Measurements from ENCODE around the gene TTLL8. TPM values are rescaled to one million over a fixed set of nuclear protein-coding genes. Genes with fewer than 3 reads are reported as not detected.

TTLL8 gene
- polyA plus RNA-seq, 1 experiment = not detected

- TF ChIP-seq CTCF (IDR thresholded peaks at IDR 0.05; ENCODE audit: insufficient read depth, low read depth, low read length) = no peak
- Histone ChIP-seq H3K4me3 (ENCODE audit: low read depth, low read length) (no peak overlapping the region), H3K36me3 (ENCODE audit: control insufficient read depth, insufficient read depth, low read length) (no peaks in the 10 kb centered on the region), H3K27me3 (ENCODE audit: control insufficient read depth, insufficient read depth, low read length) (peaks cover 34% of the 10 kb centered on the region)
- ChIA-PET POLR2A (no interaction called here), CTCF (interaction anchor here (1.4 kb wide), 1 partner anchor 21 kb away, joined by 3 read pairs; no protein-coding TSS in a partner anchor)
- no peak for DNase-seq (ENCODE audit: low read depth)
Observed at GRCh38 chr22:50010676-50011446, 47.2 kb downstream of the TTLL8 start.

GRCh38 chr22:50009765-50010675 lies 48.1 kb downstream of the TTLL8 start:
- POLR2A ChIA-PET = no interaction called here
- TF ChIP-seq CTCF (IDR thresholded peaks at IDR 0.05; ENCODE audit: insufficient read depth, low read depth, low read length) = no peak

GRCh38 chr22:50009251-50009650 lies 48.8 kb downstream of the TTLL8 start:
- Histone ChIP-seq H3K27me3 (ENCODE audit: control insufficient read depth, insufficient read depth, low read length) (peaks cover 27% of the 10 kb centered on the region), H3K36me3 (ENCODE audit: control insufficient read depth, insufficient read depth, low read length) (no peaks in the 10 kb centered on the region), H3K4me3 (ENCODE audit: low read depth, low read length) (no peak overlapping the region)
- DNase-seq (ENCODE audit: low read depth) = no peak
- CTCF ChIA-PET = interaction anchor here (1.0 kb wide), 1 partner anchor 26 kb away, joined by 3 read pairs; no protein-coding TSS in a partner anchor
- TF ChIP-seq CTCF (IDR thresholded peaks at IDR 0.05; ENCODE audit: insufficient read depth, low read depth, low read length) = no peak
- POLR2A ChIA-PET = no interaction called here

More at GRCh38 chr22:50009765-50010675, 48.1 kb downstream of the TTLL8 start:
- Histone ChIP-seq H3K4me3 (ENCODE audit: low read depth, low read length) (no peak overlapping the region), H3K27me3 (ENCODE audit: control insufficient read depth, insufficient read depth, low read length) (peaks cover 34% of the 10 kb centered on the region), H3K36me3 (ENCODE audit: control insufficient read depth, insufficient read depth, low read length) (no peaks in the 10 kb centered on the region)
- no peak for DNase-seq (ENCODE audit: low read depth)
- CTCF ChIA-PET = interaction anchor here (1.0 kb wide), 1 partner anchor 27 kb away, joined by 3 read pairs; no protein-coding TSS in a partner anchor

DNA sequence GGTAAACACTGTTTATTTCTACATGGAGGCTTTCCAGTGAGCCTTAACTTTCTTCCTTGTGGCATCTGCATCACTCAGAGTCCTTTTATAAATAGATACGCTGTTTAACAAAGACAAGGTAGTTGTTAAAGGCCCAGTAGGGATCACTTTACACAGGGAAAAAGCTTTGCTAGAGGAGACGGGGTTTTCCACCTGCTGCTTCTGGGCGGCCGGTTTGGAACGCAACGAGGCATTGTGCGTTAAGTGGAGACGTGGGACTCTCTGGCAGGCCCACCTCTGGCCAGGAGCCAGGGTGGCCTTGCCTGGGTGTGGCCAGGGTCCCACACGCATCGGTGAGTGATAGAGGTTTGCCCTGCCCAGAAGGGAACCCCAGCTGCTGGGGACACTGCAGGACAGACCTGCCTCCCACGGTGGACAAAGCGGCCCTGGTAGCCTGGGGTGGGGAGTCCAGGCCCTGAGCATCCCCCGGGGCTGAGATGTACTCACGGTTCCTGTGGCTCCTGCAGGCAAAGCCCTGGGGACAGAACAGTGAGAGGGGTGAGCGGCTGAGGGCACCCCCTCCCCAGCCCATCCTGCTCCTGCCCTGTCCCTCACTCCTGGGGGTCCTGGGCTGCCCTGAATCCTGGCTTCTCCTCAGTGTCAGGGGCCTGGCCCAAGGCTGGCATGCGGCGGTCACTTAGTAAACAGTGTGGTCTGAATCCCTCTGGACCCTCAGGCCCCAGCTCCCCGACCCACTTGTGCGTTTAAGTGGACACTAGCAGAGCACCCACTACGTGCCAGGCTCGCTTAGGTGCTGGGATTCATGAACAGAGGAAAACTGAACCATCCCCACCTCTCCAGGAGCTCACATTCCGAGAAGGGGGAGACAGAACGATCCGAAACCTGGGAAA lies 49.7 kb downstream of the TTLL8 start:
- no peak for DNase-seq (ENCODE audit: low read depth)
- POLR2A ChIA-PET = no interaction called here
- TF ChIP-seq CTCF (IDR thresholded peaks at IDR 0.05; ENCODE audit: insufficient read depth, low read depth, low read length) = no peak
- CTCF ChIA-PET = interaction anchor here (0.7 to 1.4 kb wide), 4 partner anchors 18 to 78 kb away, joined by 3 to 5 read pairs (median 3); no protein-coding TSS in a partner anchor
- Histone ChIP-seq H3K4me3 (ENCODE audit: low read depth, low read length) (no peak overlapping the region), H3K36me3 (ENCODE audit: control insufficient read depth, insufficient read depth, low read length) (no peaks in the 10 kb centered on the region), H3K27me3 (ENCODE audit: control insufficient read depth, insufficient read depth, low read length) (peaks cover 21% of the 10 kb centered on the region)
